ENCODE data around the gene TFAP2A.

The TFAP2A gene

GRCh38 chr6:10441655-10442009 is 26.8 kb upstream of the TFAP2A start:
- Histone ChIP-seq H3K27ac (ENCODE audit: low read depth, low read length, poor library complexity, severe bottlenecking) (no peak overlapping the region), H3K4me2 (ENCODE audit: low read length) (no peak overlapping the region)

DNA sequence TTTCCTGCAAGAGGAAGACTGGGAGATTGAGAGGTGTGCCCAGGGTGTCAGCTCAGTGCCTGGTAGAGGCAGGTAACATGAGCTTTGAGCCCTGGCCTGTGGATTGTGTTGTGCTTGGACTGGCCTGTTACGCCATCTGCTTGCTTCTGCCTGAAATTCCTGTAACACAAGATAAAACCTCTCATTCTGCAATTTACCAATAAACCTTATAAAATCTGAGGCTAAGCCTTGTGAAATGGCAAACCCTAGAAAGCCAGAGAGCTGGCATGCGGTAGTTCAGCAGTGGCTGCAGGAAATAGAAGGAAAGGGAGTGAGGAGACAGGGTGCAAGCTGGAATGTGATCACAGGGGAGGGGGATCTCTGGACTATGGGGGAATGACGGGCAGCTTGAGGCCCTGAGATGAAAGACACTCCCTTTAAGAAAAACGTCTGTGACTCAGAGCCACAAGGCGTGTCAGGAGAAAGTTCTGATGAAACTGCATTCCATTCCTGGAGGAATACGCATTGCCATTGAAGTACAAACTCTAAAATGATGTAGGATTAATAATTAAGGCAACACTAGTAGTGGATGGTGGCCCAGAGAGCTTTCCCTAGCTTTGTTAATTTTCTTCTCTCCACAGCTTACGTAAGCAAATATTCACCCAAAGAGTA is 26.3 kb upstream of the TFAP2A start:
- Histone ChIP-seq H3K4me1 (ENCODE audit: insufficient read depth, low read length, severe bottlenecking) (no peaks in the 10 kb centered on the region), H3K4me2 (ENCODE audit: low read length) (no peak overlapping the region), H2AFZ (ENCODE audit: low read length) (no peak overlapping the region), H3K27me3 (ENCODE audit: insufficient read depth, low read length) (no peaks in the 10 kb centered on the region; the same call in 1 of the 2 replicates), H3K4me3 (ENCODE audit: low read depth, low read length, poor library complexity, severe bottlenecking) (no peak overlapping the region), H3K9me2 (ENCODE audit: low read depth, low read length) (no peaks in the 10 kb centered on the region), H3K27ac (ENCODE audit: low read depth, low read length, poor library complexity, severe bottlenecking) (no peak overlapping the region), H3K9me3 (ENCODE audit: low read length) (0 out of 2 replicates have a peak, but pooled peaks cover 4% of the 10 kb centered on the region), H3F3A (ENCODE audit: insufficient read depth, low read length) (no peaks in the 10 kb centered on the region), H3K9ac (ENCODE audit: low read length) (no peak overlapping the region), H4K20me1 (ENCODE audit: insufficient read depth, low read length) (no peaks in the 10 kb centered on the region), H3K36me3 (ENCODE audit: insufficient read depth, low read length) (no peaks in the 10 kb centered on the region), H3K79me2 (ENCODE audit: insufficient read depth, low read length) (no peaks in the 10 kb centered on the region)
- TF ChIP-seq EZH2 (IDR thresholded peaks at IDR 0.05; ENCODE audit: borderline replicate concordance, low read length) (no peak), CTCF (IDR thresholded peaks at IDR 0.05; ENCODE audit: low read length) (no peak)

More at GRCh38 chr6:10441655-10442009, 26.8 kb upstream of the TFAP2A start:
- no peaks in the 10 kb centered on the region for H3K4me1 ChIP-seq (ENCODE audit: insufficient read depth, low read length, severe bottlenecking)
- H2AFZ ChIP-seq (ENCODE audit: low read length), result no peak overlapping the region
- no peaks in the 10 kb centered on the region for H3K79me2 ChIP-seq (ENCODE audit: insufficient read depth, low read length)
- no peaks in the 10 kb centered on the region for H3F3A ChIP-seq (ENCODE audit: insufficient read depth, low read length)
- H3K9me3 ChIP-seq (ENCODE audit: low read length), result 0 out of 2 replicates have a peak, but pooled peaks cover 4% of the 10 kb centered on the region
- H3K27me3 ChIP-seq (ENCODE audit: insufficient read depth, low read length), result no peaks in the 10 kb centered on the region; the same call in 1 of the 2 replicates
- H3K9me2 ChIP-seq (ENCODE audit: low read depth, low read length), result no peaks in the 10 kb centered on the region
- H3K9ac ChIP-seq (ENCODE audit: low read length), result no peak overlapping the region
- TF ChIP-seq CTCF (IDR thresholded peaks at IDR 0.05; ENCODE audit: low read length) (no peak), EZH2 (IDR thresholded peaks at IDR 0.05; ENCODE audit: borderline replicate concordance, low read length) (no peak)
- H3K36me3 ChIP-seq (ENCODE audit: insufficient read depth, low read length), result no peaks in the 10 kb centered on the region
- H4K20me1 ChIP-seq (ENCODE audit: insufficient read depth, low read length), result no peaks in the 10 kb centered on the region
- H3K4me3 ChIP-seq (ENCODE audit: low read depth, low read length, poor library complexity, severe bottlenecking), result no peak overlapping the region

- H3K79me2 ChIP-seq (ENCODE audit: insufficient read depth, low read length), result no peaks in the 10 kb centered on the region
- H3K9ac ChIP-seq (ENCODE audit: low read length), result no peak overlapping the region
- H4K20me1 ChIP-seq (ENCODE audit: insufficient read depth, low read length), result no peaks in the 10 kb centered on the region
- H3K36me3 ChIP-seq (ENCODE audit: insufficient read depth, low read length), result no peaks in the 10 kb centered on the region
- no peak overlapping the region for H2AFZ ChIP-seq (ENCODE audit: low read length)
- H3K27ac ChIP-seq (ENCODE audit: low read depth, low read length, poor library complexity, severe bottlenecking), result no peak overlapping the region
- H3K9me2 ChIP-seq (ENCODE audit: low read depth, low read length), result no peaks in the 10 kb centered on the region
- H3K4me1 ChIP-seq (ENCODE audit: insufficient read depth, low read length, severe bottlenecking), result peaks cover 15% of the 10 kb centered on the region
- TF ChIP-seq EZH2 (IDR thresholded peaks at IDR 0.05; ENCODE audit: borderline replicate concordance, low read length) (no peak), CTCF (IDR thresholded peaks at IDR 0.05; ENCODE audit: low read length) (no peak)
- 0 out of 2 replicates have a peak, but pooled peaks cover 4% of the 10 kb centered on the region for H3K9me3 ChIP-seq (ENCODE audit: low read length)
- H3K27me3 ChIP-seq (ENCODE audit: insufficient read depth, low read length), result no peaks in the 10 kb centered on the region; the same call in 1 of the 2 replicates
- H3K4me2 ChIP-seq (ENCODE audit: low read length), result no peak overlapping the region
- H3F3A ChIP-seq (ENCODE audit: insufficient read depth, low read length), result no peaks in the 10 kb centered on the region
- H3K4me3 ChIP-seq (ENCODE audit: low read depth, low read length, poor library complexity, severe bottlenecking), result no peak overlapping the region
Observed at GRCh38 chr6:10437891-10438290, 23.0 kb upstream of the TFAP2A start.
